ENCODE results near the gene LENG1. TPM values are rescaled to one million over a fixed set of nuclear protein-coding genes. Genes with fewer than 3 reads are reported as not detected.
A peak's percentile ranks its signal among the peaks of the same experiment; 100 is the strongest.

Gene LENG1
- total RNA-seq, 1 experiment from 2014 or later = 7.6 TPM

- BruUV-seq (replicated peaks) = TSS peak; percentile 93
- Histone ChIP-seq H3K36me3 (ENCODE audit: control insufficient read depth in 1 of 2, insufficient read depth in 2 of 2, low read length in 2 of 2) (peaks cover 5 to 9% of the 10 kb centered on the region in 2 experiments; a peak in 2 of 4 replicates), H3K79me2 (ENCODE audit: insufficient read depth, low read length) (peaks cover 36% of the 10 kb centered on the region), H3K4me3 (replicated peaks in 1 of 2; ENCODE audit: low read depth in 1 of 2, low read length in 2 of 2) (peak overlapping the region; percentile 74 to 77), H3K9ac (ENCODE audit: low read length) (peak overlapping the region; percentile 74), H3K27me3 (ENCODE audit: insufficient read depth, low read length) (no peaks in the 10 kb centered on the region), H4K20me1 (ENCODE audit: insufficient read depth) (no peaks in the 10 kb centered on the region), H3K9me2 (ENCODE audit: insufficient read depth) (no peaks in the 10 kb centered on the region), H3K4me1 (ENCODE audit: control insufficient read depth in 1 of 2, insufficient read depth in 2 of 2, low read length in 2 of 2) (peaks cover 15 to 31% of the 10 kb centered on the region in 2 experiments), H3K27ac (ENCODE audit: low read depth, low read length) (peak overlapping the region; percentile 25), H3K4me2 (ENCODE audit: low read length) (peak overlapping the region; percentile 98), H3K9me3 (ENCODE audit: control insufficient read depth in 1 of 2, insufficient read depth in 1 of 2, low read depth in 1 of 2, low read length in 2 of 2) (no peaks in the 10 kb centered on the region), H2AFZ (ENCODE audit: low read depth, low read length, poor library complexity, severe bottlenecking) (peak overlapping the region; percentile 18)
- ATAC-seq = no peak
- ChIA-PET RAD21 (ENCODE audit: low non-redundant PET in 1 of 2, low total read pairs in 2 of 2, uncharacterized antibody in 2 of 2, unreplicated experiment in 2 of 2) (no interaction called here), CTCF (interaction anchor here (0.9 to 1.4 kb wide), 9 partner anchors 32 to 343 kb away, joined by 3 to 11 read pairs (median 5); no protein-coding TSS in a partner anchor), POLR2A (interaction anchor here (1.0 to 2.0 kb wide), 10 partner anchors 12 to 326 kb away, joined by 3 to 26 read pairs (median 7); partner anchors contain the start of genes LENG1, MBOAT7, PRPF31 and RPS9)
- TF ChIP-seq YY1 (IDR thresholded peaks at IDR 0.05; ENCODE audit: extremely low read depth, insufficient replicate concordance, low read depth, low read length) (no peak), POLR2AphosphoS5 (IDR thresholded peaks at IDR 0.05; ENCODE audit: low read depth, low read length) (no peak), EZH2phosphoT487 (IDR thresholded peaks at IDR 0.05; ENCODE audit: borderline replicate concordance) (no peak), EGR1 (IDR thresholded peaks at IDR 0.05; ENCODE audit: low read depth) (no peak), EZH2 (IDR thresholded peaks at IDR 0.05) (no peak), ATF3 (IDR thresholded peaks at IDR 0.05) (no peak), SRF (IDR thresholded peaks at IDR 0.05; ENCODE audit: low read depth) (no peak), POLR2A (IDR thresholded peaks at IDR 0.05; ENCODE audit: borderline replicate concordance, extremely low read depth, insufficient read depth, insufficient read length) (no peak), JUND (IDR thresholded peaks at IDR 0.05) (no peak), SIN3A (IDR thresholded peaks at IDR 0.05; ENCODE audit: low read depth) (no peak; the same call in 1 of the 2 replicates), FOSL1 (IDR thresholded peaks at IDR 0.05; ENCODE audit: low read depth) (no peak), ZFX (IDR thresholded peaks at IDR 0.05) (no peak), RAD21 (IDR thresholded peaks at IDR 0.05; ENCODE audit: low read depth) (no peak), CBX3 (IDR thresholded peaks at IDR 0.05; ENCODE audit: low read depth) (no peak), ZBTB33 (IDR thresholded peaks at IDR 0.05; ENCODE audit: extremely low read depth, insufficient replicate concordance, low read length) (no peak), ELF1 (IDR thresholded peaks at IDR 0.05; ENCODE audit: borderline replicate concordance, low read depth) (no peak)
- TF ChIP-seq, protein P1, sequence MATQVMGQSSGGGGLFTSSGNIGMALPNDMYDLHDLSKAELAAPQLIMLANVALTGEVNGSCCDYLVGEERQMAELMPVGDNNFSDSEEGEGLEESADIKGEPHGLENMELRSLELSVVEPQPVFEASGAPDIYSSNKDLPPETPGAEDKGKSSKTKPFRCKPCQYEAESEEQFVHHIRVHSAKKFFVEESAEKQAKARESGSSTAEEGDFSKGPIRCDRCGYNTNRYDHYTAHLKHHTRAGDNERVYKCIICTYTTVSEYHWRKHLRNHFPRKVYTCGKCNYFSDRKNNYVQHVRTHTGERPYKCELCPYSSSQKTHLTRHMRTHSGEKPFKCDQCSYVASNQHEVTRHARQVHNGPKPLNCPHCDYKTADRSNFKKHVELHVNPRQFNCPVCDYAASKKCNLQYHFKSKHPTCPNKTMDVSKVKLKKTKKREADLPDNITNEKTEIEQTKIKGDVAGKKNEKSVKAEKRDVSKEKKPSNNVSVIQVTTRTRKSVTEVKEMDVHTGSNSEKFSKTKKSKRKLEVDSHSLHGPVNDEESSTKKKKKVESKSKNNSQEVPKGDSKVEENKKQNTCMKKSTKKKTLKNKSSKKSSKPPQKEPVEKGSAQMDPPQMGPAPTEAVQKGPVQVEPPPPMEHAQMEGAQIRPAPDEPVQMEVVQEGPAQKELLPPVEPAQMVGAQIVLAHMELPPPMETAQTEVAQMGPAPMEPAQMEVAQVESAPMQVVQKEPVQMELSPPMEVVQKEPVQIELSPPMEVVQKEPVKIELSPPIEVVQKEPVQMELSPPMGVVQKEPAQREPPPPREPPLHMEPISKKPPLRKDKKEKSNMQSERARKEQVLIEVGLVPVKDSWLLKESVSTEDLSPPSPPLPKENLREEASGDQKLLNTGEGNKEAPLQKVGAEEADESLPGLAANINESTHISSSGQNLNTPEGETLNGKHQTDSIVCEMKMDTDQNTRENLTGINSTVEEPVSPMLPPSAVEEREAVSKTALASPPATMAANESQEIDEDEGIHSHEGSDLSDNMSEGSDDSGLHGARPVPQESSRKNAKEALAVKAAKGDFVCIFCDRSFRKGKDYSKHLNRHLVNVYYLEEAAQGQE (IDR thresholded peaks at IDR 0.05; ENCODE audit: low read depth) = no peak
- TF ChIP-seq, protein P2, sequence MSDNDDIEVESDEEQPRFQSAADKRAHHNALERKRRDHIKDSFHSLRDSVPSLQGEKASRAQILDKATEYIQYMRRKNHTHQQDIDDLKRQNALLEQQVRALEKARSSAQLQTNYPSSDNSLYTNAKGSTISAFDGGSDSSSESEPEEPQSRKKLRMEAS (IDR thresholded peaks at IDR 0.05) = no peak
- DNase-seq (ENCODE audit: low read depth, low spot score) = no peak
- intact Hi-C loops (cut with micrococcal nuclease) = no loop called here
Measured at GRCh38 chr19:54136086-54136863, 23.2 kb downstream of the LENG1 start.

Data from HCT116 (cell line).